ENCODE results near the gene ITPKC. TPM values are rescaled to one million over a fixed set of nuclear protein-coding genes. Genes with fewer than 3 reads are reported as not detected.

ITPKC gene
- total and polyA plus RNA-seq, 9 of the 15 experiments (the other 6 are each of a cell fraction or from before 2014, with no cell fraction given) = 0.08 to 9.3 (median 5.8) TPM

DNA sequence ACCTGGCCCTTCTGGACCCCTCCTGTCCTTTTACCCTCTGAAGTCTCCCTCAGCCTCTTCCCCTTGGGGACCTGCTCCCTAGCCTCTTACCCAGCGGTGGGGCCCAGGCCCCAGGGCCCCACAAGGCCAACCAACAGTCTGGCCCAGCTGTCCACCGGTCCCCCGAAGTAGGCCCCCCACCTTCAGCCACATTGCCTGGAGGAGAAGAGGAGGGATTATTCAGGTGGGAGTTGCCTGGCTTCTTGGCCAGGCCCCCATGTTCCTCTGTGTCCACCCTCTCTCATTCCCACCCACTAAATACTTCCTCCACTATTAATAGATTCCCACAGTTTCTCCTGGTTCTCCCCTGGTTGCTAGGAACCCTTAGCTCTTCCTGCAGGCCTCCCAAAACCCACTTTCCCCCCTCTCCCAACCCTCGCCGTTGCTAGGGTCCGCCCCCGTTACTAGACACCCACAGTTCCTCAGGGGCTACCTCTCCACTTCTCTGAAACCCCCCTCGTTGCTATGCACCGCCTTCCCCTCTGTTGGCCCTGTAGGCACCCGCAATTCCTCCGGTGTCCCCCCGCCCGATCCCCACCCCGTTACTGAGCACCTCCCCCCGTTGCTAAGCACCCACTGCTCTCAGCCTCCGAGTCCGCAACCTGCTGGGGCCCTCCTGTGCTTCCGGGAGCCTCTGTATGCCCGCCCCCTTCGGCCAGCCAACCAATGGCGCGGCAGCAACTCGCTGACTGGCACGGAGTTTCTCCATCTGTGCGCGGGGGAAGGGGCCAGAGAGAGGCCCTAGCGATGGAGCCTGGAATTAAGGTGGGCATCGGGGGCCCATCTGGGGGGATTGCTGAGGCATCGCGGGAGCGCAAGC lies 2.2 kb upstream of the ITPKC start (continued):
- TF ChIP-seq SMAD3 (CRISPR knock-in tag; conservative IDR thresholded peaks at IDR 0.05) (no peak), MTA3 (IDR thresholded peaks at IDR 0.05; ENCODE audit: borderline replicate concordance) (no peak), EP300 (IDR thresholded peaks at IDR 0.05; ENCODE audit: low read length) (no peak), ETV1 (tag; conservative IDR thresholded peaks at IDR 0.05; ENCODE audit: low read depth) (0 out of 2 replicates have a peak, but pooled peaks have one; percentile 43), SIX5 (IDR thresholded peaks at IDR 0.05; ENCODE audit: borderline replicate concordance in 1 of 2, insufficient read depth in 1 of 2, low read depth in 1 of 2, low read length in 2 of 2) (no peak), FOXK1 (CRISPR knock-in tag; IDR thresholded peaks at IDR 0.05; ENCODE audit: borderline replicate concordance) (no peak), ESRRA (IDR thresholded peaks at IDR 0.05; ENCODE audit: borderline replicate concordance, low read depth) (no peak), GATAD2A (IDR thresholded peaks at IDR 0.05) (no peak), CBFA2T2 (conservative IDR thresholded peaks at IDR 0.05) (no peak), DNMT1 (IDR thresholded peaks at IDR 0.05) (no peak), TRIM28 (IDR thresholded peaks at IDR 0.05) (no peak), NFATC3 (IDR thresholded peaks at IDR 0.05) (no peak), ELF2 (CRISPR knock-in tag; IDR thresholded peaks at IDR 0.05) (peak; percentile 88), JUNB (CRISPR knock-in tag; conservative IDR thresholded peaks at IDR 0.05) (no peak), SRSF1 (IDR thresholded peaks at IDR 0.05; ENCODE audit: low read depth, low read length) (no peak), MEF2D (tag; conservative IDR thresholded peaks at IDR 0.05; ENCODE audit: low read depth) (no peak), RNF2 (IDR thresholded peaks at IDR 0.05) (no peak), MYBL2 (IDR thresholded peaks at IDR 0.05; ENCODE audit: low read depth) (no peak), MYBL2 (CRISPR knock-in tag; IDR thresholded peaks at IDR 0.05; ENCODE audit: borderline replicate concordance) (no peak)
- TF ChIP-seq, protein P1, sequence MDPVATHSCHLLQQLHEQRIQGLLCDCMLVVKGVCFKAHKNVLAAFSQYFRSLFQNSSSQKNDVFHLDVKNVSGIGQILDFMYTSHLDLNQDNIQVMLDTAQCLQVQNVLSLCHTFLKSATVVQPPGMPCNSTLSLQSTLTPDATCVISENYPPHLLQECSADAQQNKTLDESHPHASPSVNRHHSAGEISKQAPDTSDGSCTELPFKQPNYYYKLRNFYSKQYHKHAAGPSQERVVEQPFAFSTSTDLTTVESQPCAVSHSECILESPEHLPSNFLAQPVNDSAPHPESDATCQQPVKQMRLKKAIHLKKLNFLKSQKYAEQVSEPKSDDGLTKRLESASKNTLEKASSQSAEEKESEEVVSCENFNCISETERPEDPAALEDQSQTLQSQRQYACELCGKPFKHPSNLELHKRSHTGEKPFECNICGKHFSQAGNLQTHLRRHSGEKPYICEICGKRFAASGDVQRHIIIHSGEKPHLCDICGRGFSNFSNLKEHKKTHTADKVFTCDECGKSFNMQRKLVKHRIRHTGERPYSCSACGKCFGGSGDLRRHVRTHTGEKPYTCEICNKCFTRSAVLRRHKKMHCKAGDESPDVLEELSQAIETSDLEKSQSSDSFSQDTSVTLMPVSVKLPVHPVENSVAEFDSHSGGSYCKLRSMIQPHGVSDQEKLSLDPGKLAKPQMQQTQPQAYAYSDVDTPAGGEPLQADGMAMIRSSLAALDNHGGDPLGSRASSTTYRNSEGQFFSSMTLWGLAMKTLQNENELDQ (CRISPR knock-in tag; IDR thresholded peaks at IDR 0.05; ENCODE audit: borderline replicate concordance) = no peak
- TF ChIP-seq, protein P2, sequence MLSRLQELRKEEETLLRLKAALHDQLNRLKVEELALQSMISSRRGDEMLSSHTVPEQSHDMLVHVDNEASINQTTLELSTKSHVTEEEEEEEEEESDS (CRISPR knock-in tag; IDR thresholded peaks at IDR 0.05) = no peak
- TF ChIP-seq, protein P3, sequence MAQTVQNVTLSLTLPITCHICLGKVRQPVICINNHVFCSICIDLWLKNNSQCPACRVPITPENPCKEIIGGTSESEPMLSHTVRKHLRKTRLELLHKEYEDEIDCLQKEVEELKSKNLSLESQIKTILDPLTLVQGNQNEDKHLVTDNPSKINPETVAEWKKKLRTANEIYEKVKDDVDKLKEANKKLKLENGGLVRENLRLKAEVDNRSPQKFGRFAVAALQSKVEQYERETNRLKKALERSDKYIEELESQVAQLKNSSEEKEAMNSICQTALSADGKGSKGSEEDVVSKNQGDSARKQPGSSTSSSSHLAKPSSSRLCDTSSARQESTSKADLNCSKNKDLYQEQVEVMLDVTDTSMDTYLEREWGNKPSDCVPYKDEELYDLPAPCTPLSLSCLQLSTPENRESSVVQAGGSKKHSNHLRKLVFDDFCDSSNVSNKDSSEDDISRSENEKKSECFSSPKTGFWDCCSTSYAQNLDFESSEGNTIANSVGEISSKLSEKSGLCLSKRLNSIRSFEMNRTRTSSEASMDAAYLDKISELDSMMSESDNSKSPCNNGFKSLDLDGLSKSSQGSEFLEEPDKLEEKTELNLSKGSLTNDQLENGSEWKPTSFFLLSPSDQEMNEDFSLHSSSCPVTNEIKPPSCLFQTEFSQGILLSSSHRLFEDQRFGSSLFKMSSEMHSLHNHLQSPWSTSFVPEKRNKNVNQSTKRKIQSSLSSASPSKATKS (CRISPR knock-in tag; IDR thresholded peaks at IDR 0.05) = no peak
- TF ChIP-seq, protein P4, sequence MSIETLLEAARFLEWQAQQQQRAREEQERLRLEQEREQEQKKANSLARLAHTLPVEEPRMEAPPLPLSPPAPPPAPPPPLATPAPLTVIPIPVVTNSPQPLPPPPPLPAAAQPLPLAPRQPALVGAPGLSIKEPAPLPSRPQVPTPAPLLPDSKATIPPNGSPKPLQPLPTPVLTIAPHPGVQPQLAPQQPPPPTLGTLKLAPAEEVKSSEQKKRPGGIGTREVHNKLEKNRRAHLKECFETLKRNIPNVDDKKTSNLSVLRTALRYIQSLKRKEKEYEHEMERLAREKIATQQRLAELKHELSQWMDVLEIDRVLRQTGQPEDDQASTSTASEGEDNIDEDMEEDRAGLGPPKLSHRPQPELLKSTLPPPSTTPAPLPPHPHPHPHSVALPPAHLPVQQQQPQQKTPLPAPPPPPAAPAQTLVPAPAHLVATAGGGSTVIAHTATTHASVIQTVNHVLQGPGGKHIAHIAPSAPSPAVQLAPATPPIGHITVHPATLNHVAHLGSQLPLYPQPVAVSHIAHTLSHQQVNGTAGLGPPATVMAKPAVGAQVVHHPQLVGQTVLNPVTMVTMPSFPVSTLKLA (conservative IDR thresholded peaks at IDR 0.05) = no peak
